GM19240 (cell line): ENCODE measurements around the gene PBRM1.
"Not testable (repeated sequence)": the region's sequence is repeated elsewhere in the genome, so short reads cannot be mapped to it uniquely, and the experiment has no call there.

Source experiments
- DNase-seq: peaks from one replicate; pipeline ENCODE4 v3.0.0; 2011; ENCODE audit warnings: low spot score; ENCODE audit not compliant: insufficient read length

Gene PBRM1

GRCh38 chr3:52536369-52537164, 149.1 kb downstream of the PBRM1 start, which contains the start of gene UQCC5:
UQCC5 (plus strand) TSS chr3:52536605; CDS start chr3:52536756, 151 bp downstream.
- peak; percentile 99 for DNase-seq

GRCh38 chr3:52536112-52536368, 149.7 kb downstream of the PBRM1 start:
- no peak for DNase-seq

DNA sequence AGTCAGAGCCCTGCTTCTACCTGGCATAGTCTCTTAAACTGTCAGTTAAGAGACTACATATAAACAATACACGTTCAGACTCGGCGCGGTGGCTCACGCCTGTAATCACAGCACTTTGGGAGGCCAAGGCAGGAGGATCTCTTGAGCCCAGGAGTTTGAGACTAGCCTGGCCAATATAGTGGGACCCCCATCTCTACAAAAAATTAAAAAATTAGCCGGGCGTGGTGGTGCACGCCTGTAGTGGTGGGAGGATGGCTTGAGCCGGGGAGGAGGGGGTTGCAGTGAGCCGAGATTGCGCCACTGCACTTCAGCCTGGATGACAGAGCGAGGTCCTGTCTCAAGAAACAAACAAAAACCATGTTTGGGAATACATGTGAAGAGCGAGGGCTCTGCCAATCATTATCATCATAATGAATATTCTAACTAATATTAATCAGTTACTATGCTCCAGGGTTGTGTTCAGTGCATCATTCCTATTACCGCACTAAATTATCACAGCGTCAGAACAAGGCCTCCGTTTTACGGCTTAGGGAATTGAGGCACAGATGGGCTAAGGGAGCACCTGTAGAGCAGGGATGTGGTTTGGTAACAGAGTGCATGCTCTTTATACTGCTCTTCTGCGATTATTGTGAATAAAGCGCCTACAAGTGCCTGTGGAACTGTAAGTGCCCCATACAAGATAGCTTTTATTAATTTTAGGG, 150.2 kb downstream of the PBRM1 start:
- DNase-seq: no peak

GRCh38 chr3:52534281-52535183, 151.2 kb downstream of the PBRM1 start:
- DNase-seq: peak; percentile 3

- DNase-seq: peak; percentile 84
Measured at GRCh38 chr3:52533623-52534280, 152.0 kb downstream of the PBRM1 start, which contains the start of gene NT5DC2. NT5DC2 (minus strand) TSS chr3:52533857; CDS start chr3:52533737, 120 bp downstream.

DNA sequence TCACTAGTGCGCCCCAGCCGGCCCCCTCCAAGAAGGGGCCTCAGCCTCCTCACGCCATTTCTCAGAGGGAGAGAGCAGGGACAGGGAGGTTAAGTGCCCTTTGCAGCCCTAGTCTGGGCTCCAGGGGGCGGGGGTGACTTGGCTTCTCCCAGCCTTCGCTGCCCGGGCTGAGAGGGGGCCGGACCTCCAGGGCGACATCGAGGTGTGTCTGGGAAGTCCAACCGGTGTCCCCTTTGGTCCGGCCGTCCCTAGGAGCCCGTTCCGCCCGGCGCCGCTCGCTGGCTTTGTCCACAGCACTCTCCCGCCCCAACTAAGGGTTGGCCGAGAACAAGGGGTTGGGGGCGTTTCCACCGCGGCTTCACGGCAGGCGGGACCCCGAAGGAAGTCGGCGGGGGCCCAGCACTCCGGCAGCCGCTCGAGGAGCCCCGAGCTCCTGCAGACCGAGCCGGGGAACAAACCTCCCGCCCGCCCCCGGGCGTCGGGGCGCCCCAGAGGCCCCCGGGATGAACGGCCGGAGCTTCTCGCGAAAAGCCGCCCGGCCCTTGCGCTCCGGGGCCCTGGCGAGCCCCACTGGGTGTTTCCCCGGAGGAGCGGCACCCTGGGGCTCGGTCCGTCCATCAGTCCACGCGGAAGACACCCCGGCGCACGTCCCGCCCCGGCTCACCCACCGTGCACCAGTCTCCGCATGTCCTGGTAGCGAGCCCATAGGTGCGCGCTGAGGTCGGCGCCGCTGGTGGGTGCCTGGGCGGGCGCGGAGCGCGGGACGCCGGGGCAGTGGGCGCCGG, 152.7 kb downstream of the PBRM1 start:
- DNase-seq: peak; percentile 39

GRCh38 chr3:52532517-52532837, 153.2 kb downstream of the PBRM1 start:
- peak; percentile 43 for DNase-seq

DNA sequence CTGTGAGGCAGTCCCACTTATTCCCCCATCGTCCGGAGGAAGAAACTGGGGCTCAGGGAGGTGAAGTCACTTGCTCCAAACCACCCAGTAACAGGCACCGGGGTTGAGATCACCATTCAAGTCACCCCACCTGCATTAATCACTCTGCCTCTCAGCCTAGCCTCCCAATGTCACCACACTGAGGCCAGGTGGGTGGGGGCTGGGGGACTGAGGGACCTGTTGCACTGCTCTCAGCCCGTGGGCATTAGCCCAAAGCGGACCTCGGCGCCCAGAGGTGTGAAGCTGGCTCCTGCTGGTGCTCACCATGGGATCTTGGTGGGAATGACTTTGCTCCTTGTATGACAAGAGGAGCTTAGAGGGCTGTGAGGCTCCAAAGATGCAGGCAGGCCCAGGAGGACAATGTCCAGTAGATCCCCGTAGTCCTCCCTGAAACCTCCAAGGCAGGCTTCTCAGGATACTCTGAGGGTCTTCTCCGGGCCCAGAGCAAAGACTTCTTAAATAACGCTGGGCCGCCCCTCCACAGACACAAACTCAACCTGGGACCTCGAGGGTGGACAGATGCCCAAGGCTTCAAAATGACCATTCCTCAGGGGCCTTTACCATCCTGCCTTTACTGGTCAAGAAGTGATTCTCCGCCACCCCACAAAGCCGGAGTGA, 153.7 kb downstream of the PBRM1 start:
- no peak for DNase-seq

DNA sequence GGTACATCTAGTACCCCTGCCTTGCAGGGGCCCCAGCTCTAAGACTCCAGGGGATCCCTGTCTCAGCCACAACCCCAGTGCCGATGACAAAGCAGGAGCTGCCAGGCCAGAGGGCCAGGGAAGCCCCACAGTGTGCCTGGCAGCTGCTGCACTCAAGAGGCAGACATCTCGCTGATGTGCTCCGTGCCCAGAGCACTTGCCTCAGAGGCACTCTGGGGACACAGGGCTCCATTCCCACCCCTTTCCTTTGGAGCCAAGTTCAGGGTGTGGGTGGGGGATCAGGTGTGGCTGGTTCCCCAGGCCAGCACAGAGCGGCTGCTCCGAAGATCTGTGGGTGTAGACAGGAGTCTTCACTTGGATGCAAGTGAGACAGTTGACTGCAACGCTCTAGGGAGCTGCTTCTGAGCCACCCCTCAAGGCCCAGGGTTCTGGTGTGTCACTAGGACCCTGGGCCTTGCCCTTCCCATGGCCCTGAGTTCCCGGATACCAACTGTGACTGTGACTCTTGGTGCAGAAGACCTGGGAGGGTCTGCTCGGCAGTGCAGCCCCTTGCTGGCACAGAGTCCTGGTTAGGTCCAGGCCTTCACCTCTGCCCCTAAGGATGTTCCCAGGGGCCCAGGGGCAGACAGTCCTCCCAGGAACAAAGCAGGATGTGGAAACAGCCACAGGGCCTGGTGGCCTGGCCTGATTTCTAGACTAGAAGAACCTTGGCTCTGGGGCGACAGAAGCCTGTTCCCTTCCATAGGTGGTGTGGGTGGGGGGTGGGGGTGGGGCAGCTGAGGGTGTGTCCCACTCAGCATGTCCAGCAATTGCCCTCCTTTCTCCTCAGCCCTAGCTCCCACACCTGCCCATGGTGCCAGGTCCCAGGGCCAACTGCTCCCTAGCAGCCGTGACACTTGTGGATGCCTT, 154.5 kb downstream of the PBRM1 start:
- no peak for DNase-seq

DNA sequence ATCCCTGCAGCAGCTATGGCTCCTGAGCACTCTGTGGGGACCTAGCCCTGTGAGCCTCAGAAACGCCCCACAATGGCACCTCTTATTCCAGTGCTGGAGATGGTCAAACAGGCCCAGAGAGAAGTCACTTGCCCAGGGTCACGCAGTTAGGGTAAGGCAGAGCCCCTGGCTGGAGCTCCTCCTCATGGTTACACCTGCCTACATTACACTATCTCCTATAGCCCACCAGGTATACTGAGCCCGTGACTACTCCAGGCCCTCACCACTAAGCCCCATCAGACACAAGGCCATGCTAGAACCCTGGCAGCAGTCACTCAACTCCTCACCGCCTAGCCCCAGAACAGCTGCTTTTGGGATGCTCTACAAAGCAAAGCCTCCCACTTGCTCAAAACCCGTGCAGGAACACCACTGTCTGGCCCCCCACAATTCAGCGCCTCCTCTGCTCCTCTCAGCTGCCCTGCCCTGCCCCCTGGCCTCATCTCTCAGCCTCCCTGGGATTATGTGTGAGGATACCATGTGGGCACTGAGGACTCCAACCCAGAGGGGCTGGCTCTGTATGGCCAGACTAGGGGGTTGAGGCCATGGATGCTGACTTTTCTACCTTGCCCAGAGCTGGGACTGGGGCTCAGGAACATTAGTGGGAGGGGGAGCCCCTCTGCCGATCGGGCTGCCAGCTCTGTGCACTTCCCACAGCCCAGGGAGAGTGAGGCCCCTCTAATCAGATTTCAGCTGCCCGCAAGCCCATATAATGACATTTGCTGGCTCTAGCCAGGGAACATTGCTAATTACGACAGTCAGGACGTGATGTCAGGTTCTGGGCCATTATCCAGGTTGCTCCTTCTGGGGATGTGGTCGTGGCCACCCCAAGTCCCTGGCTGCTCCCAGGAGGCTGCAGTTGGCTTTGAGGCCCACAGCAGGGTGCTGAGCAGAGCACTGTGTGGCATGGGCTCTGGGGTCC, 156.1 kb downstream of the PBRM1 start:
- DNase-seq: no peak

DNA sequence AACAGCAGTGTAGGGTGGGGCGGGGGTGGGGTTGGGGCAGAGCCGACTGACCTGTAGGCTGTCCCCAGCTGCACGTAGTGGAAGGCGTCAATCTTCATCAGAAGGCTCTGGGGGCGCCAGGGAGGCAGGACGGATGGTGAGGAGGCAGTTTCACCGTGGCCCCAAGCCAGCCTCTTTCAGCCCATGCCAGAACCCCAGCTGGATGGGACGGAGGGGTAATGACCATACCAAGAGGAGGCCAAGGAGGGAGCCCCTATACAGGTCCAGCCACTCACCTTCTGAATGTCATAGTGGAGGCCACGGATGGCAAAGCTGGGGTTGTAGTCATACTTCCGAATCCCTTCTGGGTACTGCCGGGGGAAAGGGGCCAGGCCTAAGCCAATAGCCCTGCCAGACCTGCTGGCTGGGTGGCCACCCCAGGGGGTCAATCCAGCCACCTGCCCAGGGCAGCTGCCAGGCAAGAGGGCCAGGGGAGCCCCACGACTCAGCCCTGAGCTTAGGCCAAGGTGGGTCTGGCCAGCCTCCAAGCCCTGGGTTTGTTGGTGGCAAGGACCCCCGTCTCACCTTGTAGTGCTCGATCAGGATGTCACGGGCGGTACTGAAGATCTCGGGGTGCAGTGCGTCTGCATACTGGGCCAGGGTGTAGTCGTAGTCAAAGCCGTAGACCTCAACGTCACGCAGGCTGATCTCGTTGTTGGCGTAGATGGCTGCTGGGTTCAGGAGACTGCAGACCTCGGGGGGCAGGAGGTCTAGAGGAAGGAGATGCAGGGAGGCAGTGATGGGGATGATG, 156.9 kb downstream of the PBRM1 start:
- no peak for DNase-seq

GRCh38 chr3:52527732-52528585, 157.8 kb downstream of the PBRM1 start:
- no peak for DNase-seq

DNA sequence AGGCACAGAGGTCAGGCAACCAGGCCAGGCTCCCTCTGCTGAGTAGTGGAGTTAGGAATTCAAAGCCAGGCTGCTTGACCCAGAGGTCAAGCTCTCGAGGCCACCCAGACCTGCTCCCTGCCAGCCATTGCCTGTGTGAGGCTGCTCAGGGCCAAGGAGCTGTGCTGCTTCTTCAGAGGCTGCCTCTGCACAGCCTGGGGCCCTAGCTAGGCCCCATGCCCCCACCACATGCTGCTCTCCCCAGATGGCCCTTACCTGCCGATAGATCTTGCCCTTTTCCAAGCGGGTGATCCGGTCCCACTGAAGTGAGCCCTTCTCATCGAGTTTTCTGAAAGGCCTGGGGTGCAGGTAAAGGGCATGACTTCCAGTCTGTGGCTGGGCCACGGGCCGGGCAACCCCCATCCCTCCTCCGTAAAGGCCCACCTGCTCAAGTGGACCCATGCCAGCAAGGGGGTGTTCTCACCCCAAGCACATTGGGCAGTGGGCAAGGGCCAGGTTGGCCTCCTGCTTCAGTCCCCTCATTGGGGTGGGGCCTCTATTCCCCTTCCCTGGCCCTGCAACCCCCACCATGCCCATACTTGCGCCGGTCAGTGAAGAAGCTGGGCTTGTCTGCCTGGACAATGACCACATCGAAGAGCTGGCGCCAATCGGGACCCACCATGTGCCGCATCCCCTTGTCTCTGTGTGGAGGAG, 158.5 kb downstream of the PBRM1 start:
- DNase-seq: peak; percentile 1

- not testable (repeated sequence) for DNase-seq
Measured at GRCh38 chr3:52526671-52527038, 159.1 kb downstream of the PBRM1 start.

DNA sequence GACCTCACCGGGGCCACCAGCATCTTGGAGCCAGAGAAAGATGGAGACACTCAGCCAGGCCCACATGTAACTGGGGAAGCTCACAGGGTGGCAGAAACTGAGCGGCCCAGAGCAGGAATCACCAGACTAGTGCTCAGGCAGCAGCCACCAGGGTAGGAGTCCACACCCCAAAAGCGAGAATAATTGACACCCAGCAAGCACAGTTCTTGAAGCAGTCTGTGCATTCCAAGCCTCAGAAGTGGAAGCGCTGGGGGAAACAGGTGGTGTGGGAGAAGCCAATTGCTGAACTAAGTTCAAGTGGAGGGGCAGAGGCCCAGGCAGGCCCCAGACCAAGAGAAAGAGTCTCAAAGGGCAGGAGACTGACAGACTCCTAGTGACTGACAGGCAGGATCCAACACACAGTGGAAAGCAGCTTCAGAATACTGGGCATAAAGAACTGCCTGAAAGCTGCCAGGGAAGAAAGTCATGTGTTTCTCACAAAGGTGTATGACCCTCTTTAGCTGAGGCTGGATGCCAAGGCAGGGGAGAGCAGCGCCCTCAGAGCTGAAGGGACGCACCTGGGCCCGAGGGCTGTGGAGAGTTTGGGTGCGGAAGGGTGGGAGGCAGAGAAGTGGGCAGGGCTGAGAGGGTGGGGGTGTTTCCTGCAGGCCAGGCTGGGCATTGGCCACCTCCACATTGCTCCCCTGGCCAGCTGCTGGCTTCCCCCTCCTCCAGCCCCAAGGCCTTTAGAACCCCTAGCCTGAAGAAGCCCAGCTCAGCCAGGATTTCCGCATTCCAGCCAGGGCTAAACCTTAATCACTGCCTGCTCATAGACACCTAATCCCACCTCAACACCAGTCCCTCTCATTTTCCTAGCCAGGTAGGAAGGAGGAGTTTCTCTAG, 159.8 kb downstream of the PBRM1 start:
- peak; percentile 0 for DNase-seq
